HEK293T (cell line): ENCODE data around the gene RHOD.

Source experiments
- BHLHE40 ChIP-seq: fragments of 450-650 bp; IDR thresholded peaks from 2 replicates; pipeline ENCODE4 v1.6.1; 2016; ENCODE audit warnings: mild to moderate bottlenecking, moderate library complexity, borderline replicate concordance
- ELF4 ChIP-seq: fragments of 450-650 bp; IDR thresholded peaks from 2 replicates; pipeline ENCODE4 v1.6.1; 2017; ENCODE audit warnings: antibody characterized with exemption
- FOXA1 ChIP-seq: fragments of 450-650 bp; IDR thresholded peaks from 2 replicates; pipeline ENCODE4 v1.6.1; 2016; ENCODE audit warnings: mild to moderate bottlenecking
- FOXK2 ChIP-seq: fragments of 450-650 bp; IDR thresholded peaks from 2 replicates; pipeline ENCODE4 v1.6.1; 2016; ENCODE audit warnings: mild to moderate bottlenecking
- FOXM1 ChIP-seq: fragments of 450-650 bp; IDR thresholded peaks from 2 replicates; pipeline ENCODE4 v1.6.1; 2017; ENCODE audit warnings: mild to moderate bottlenecking, borderline replicate concordance
- HDGF ChIP-seq: fragments of 450-650 bp; IDR thresholded peaks from 2 replicates; pipeline ENCODE4 v1.6.1; 2017; ENCODE audit warnings: antibody characterized with exemption, borderline replicate concordance
- SP1 ChIP-seq: fragments of 450-650 bp; IDR thresholded peaks from 2 replicates; pipeline ENCODE4 v1.6.1; 2017
- SUZ12 ChIP-seq: fragments of 450-650 bp; IDR thresholded peaks from 2 replicates; pipeline ENCODE4 v1.6.1; 2016; ENCODE audit warnings: mild to moderate bottlenecking
- TARDBP ChIP-seq: fragments of 450-650 bp; IDR thresholded peaks from 2 replicates; pipeline ENCODE4 v1.6.1; 2016

GRCh38 chr11:67118801-67119584, 62.3 kb downstream of the RHOD start, which contains the start of gene KDM2A:
- TF ChIP-seq SUZ12 (no peak), FOXM1 (no peak), BHLHE40 (no peak), TARDBP (no peak), FOXK2 (no peak), FOXA1 (no peak), ELF4 (no peak), SP1 (no peak), HDGF (no peak)
